PC-9 (cell line): ENCODE data around the gene CEP170B. TPM values are rescaled to one million over a fixed set of nuclear protein-coding genes. Genes with fewer than 3 reads are reported as not detected.

Experiments used
- BruUV-seq: library from RNA; stranded (reverse); fragments of 400-500 nt; replicated peaks from 2 replicates; lab custom pipeline; 2021; lab: Mats Ljungman, UMichigan
- CTCF ChIA-PET: fragments of 300-600 bp; sonication (Branson Sonifier 250); formaldehyde crosslinking; loops from one replicate; lab custom pipeline; 2022; ENCODE audit warnings: antibody characterized with exemption; lab: Charles Lee
- POLR2A ChIA-PET: fragments of 300-600 bp; sonication (Branson Sonifier 250); formaldehyde crosslinking; loops from one replicate; lab custom pipeline; 2022; ENCODE audit warnings: antibody characterized with exemption; ENCODE audit not compliant: unreplicated experiment; lab: Charles Lee
- DNase-seq, 2 experiments: peaks; one replicate each; pipeline versions ENCODE4 v3.0.0 to v3.0.0-alpha.2; 2015 to 2022; ENCODE audit warnings: mixed read lengths in 1 of 2
- H2AFZ ChIP-seq: fragments of 200-600 bp; sonication (generic); 2 replicates; pipeline ENCODE4 v1.8.1; 2017; ENCODE audit warnings: antibody characterized with exemption
- H3F3A ChIP-seq: fragments of 200-600 bp; sonication (generic); 2 replicates; pipeline ENCODE4 v1.8.1; 2017; ENCODE audit warnings: antibody characterized with exemption, mild to moderate bottlenecking, low read depth; ENCODE audit not compliant: insufficient read depth
- H3K27ac ChIP-seq: fragments of 200-600 bp; sonication (generic); 2 replicates; pipeline ENCODE4 v1.6.1; 2016; ENCODE audit warnings: mixed run types
- H3K27me3 ChIP-seq: fragments of 200-600 bp; sonication (generic); 2 replicates; pipeline ENCODE4 v1.6.1; 2016; ENCODE audit warnings: low read depth, mixed run types; ENCODE audit not compliant: insufficient read depth
- H3K36me3 ChIP-seq: fragments of 200-600 bp; sonication (generic); 2 replicates; pipeline ENCODE4 v1.6.1; 2016; ENCODE audit warnings: low read depth, mixed run types
- H3K4me1 ChIP-seq: fragments of 200-600 bp; sonication (generic); replicated peaks from 2 replicates; pipeline ENCODE4 v1.6.1; 2016; ENCODE audit warnings: mixed run types; ENCODE audit not compliant: insufficient read depth
- H3K4me2 ChIP-seq: fragments of 200-600 bp; sonication (generic); 2 replicates; pipeline ENCODE4 v1.6.1; 2017; ENCODE audit warnings: mixed run types
- H3K4me3 ChIP-seq: fragments of 200-600 bp; sonication (generic); 2 replicates; pipeline ENCODE4 v1.6.1; 2016; ENCODE audit warnings: mixed run types
- H3K79me2 ChIP-seq: fragments of 200-600 bp; sonication (generic); 2 replicates; pipeline ENCODE4 v1.6.1; 2017; ENCODE audit warnings: low read depth, mixed run types
- H3K9me2 ChIP-seq: fragments of 200-600 bp; sonication (generic); 2 replicates; pipeline ENCODE4 v1.8.1; 2017; ENCODE audit warnings: mild to moderate bottlenecking; ENCODE audit not compliant: insufficient read depth
- H3K9me3 ChIP-seq: fragments of 200-600 bp; sonication (generic); 2 replicates; pipeline ENCODE4 v1.8.1; 2016; ENCODE audit warnings: low read depth; ENCODE audit not compliant: insufficient read depth
- H4K20me1 ChIP-seq: fragments of 200-600 bp; sonication (generic); 2 replicates; pipeline ENCODE4 v1.8.1; 2017; ENCODE audit not compliant: insufficient read depth
- EZH2 ChIP-seq: fragments of 200-600 bp; sonication (generic); IDR thresholded peaks from 2 replicates; pipeline ENCODE4 v1.8.0; 2017; ENCODE audit warnings: antibody characterized with exemption, low read depth
- intact Hi-C: fragments of 100-400 bp; cut with micrococcal nuclease; formaldehyde crosslinking; loops from one replicate; pipeline ENCODE4 v1.10.0; 2022; ENCODE audit not compliant: unreplicated experiment
- total RNA-seq: library from RNA; stranded (reverse); gene quantifications from 2 replicates; pipeline ENCODE4 v1.2.3, GENCODE V29; 2021
- TF ChIP-seq, protein P1 (sequence below): fragments of 200-600 bp; sonication (generic); conservative IDR thresholded peaks from 2 replicates; pipeline ENCODE4 v1.6.1; 2017; ENCODE audit warnings: mixed run types, antibody characterized with exemption, mild to moderate bottlenecking, moderate library complexity

CEP170B gene
- total RNA-seq, 1 experiment from 2014 or later = 25.7 TPM

- Histone ChIP-seq H2AFZ (no peak overlapping the region), H3K4me3 (no peak overlapping the region), H3K4me2 (no peak overlapping the region), H3K9me2 (no peaks in the 10 kb centered on the region), H4K20me1 (0 out of 2 replicates have a peak, but pooled peaks cover 7% of the 10 kb centered on the region), H3K9me3 (no peaks in the 10 kb centered on the region), H3K36me3 (no peaks in the 10 kb centered on the region), H3K4me1 (no peaks in the 10 kb centered on the region), H3F3A (peaks cover 16% of the 10 kb centered on the region), H3K27ac (no peak overlapping the region), H3K79me2 (no peaks in the 10 kb centered on the region), H3K27me3 (no peaks in the 10 kb centered on the region)
- POLR2A ChIA-PET = no interaction called here
- CTCF ChIA-PET = no interaction called here
- BruUV-seq = no TSS peak
- intact Hi-C loops = no loop called here
- no peak for DNase-seq
- TF ChIP-seq, protein P1, sequence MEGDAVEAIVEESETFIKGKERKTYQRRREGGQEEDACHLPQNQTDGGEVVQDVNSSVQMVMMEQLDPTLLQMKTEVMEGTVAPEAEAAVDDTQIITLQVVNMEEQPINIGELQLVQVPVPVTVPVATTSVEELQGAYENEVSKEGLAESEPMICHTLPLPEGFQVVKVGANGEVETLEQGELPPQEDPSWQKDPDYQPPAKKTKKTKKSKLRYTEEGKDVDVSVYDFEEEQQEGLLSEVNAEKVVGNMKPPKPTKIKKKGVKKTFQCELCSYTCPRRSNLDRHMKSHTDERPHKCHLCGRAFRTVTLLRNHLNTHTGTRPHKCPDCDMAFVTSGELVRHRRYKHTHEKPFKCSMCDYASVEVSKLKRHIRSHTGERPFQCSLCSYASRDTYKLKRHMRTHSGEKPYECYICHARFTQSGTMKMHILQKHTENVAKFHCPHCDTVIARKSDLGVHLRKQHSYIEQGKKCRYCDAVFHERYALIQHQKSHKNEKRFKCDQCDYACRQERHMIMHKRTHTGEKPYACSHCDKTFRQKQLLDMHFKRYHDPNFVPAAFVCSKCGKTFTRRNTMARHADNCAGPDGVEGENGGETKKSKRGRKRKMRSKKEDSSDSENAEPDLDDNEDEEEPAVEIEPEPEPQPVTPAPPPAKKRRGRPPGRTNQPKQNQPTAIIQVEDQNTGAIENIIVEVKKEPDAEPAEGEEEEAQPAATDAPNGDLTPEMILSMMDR = no peak
- TF ChIP-seq EZH2 = no peak
These were observed 12.8 kb upstream of the CEP170B start for GRCh38 chr14:104852280-104852663.

GRCh38 chr14:104855532-104856090 lies 9.5 kb upstream of the CEP170B start:
- CTCF ChIA-PET = no interaction called here
- intact Hi-C loops = no loop called here
- BruUV-seq = no TSS peak

DNA sequence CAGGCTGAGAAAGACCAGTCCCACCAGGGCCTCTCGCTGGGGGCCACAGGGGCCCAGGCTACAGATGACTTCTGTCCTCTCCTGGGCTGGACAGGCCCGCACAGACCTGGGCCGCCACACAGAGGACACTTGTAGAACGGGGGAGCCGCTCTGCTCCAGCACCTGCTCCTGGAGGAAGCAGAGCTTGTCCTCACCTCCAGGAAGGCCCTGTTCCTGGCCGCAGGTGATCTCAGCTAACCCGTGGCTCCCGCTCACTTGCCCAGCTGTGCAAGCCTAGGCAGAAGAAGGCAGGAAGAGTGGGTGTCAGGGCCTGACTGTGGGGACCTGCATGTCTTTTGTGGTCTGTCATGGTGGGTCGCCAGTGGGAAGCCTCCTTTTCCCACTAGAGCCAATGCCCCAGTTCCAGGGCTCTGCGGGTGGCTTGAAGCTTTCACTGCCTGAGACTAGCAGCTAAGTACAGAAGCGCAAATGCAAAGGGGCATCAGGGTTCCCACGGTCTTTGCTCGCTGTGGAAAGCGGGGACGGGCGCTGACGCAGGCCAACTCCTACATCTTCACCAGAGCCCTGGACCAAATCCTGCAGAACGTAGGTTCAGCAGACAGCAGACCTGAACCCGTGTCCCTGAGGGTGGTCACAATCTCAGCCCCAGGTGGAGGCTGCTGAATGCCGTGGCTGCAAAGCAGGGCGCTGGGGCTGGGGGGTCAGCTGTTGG lies 8.8 kb upstream of the CEP170B start:
- Histone ChIP-seq H4K20me1 (0 out of 2 replicates have a peak, but pooled peaks cover 9% of the 10 kb centered on the region), H3K9me3 (no peaks in the 10 kb centered on the region), H3K4me2 (no peak overlapping the region), H3K36me3 (no peaks in the 10 kb centered on the region), H3K9me2 (no peaks in the 10 kb centered on the region), H2AFZ (no peak overlapping the region), H3F3A (peaks cover 22% of the 10 kb centered on the region), H3K4me3 (no peak overlapping the region), H3K27ac (no peak overlapping the region), H3K4me1 (no peaks in the 10 kb centered on the region), H3K79me2 (peaks cover 9% of the 10 kb centered on the region; the same call in 1 of the 2 replicates), H3K27me3 (no peaks in the 10 kb centered on the region)
- intact Hi-C loops = no loop called here
- no peak for DNase-seq
- ChIA-PET CTCF (no interaction called here), POLR2A (no interaction called here)
- no TSS peak for BruUV-seq
- TF ChIP-seq, protein P1 = no peak
- no peak for TF ChIP-seq EZH2

More at GRCh38 chr14:104855532-104856090, 9.5 kb upstream of the CEP170B start:
- H3K4me2 ChIP-seq = no peak overlapping the region
- no peaks in the 10 kb centered on the region for H3K9me3 ChIP-seq
- no peak overlapping the region for H3K27ac ChIP-seq
- no peak overlapping the region for H2AFZ ChIP-seq
- H4K20me1 ChIP-seq = 0 out of 2 replicates have a peak, but pooled peaks cover 9% of the 10 kb centered on the region
- POLR2A ChIA-PET = no interaction called here
- H3K79me2 ChIP-seq = peaks cover 2% of the 10 kb centered on the region; the same call in 1 of the 2 replicates
- no peak overlapping the region for H3K4me3 ChIP-seq
- H3K9me2 ChIP-seq = no peaks in the 10 kb centered on the region
- peaks cover 22% of the 10 kb centered on the region for H3F3A ChIP-seq
- DNase-seq = no peak
- no peaks in the 10 kb centered on the region for H3K4me1 ChIP-seq
- no peaks in the 10 kb centered on the region for H3K36me3 ChIP-seq
- TF ChIP-seq, protein P1 = no peak
- TF ChIP-seq EZH2 = no peak
- H3K27me3 ChIP-seq = no peaks in the 10 kb centered on the region
